GM18951 (cell line): Measurements from ENCODE around the gene PHF23.

Experiments used
- POLR2A ChIP-seq: IDR thresholded peaks from 4 replicates; pipeline ENCODE4 v1.6.1; 2011; ENCODE audit warnings: mild to moderate bottlenecking; ENCODE audit not compliant: insufficient read length, insufficient read depth; ENCODE audit errors: extremely low read depth
- in situ Hi-C: fragments of 300-500 bp; cut with MboI; formaldehyde crosslinking; loops from one replicate; pipeline ENCODE4 v1.12.0; 2022; ENCODE audit warnings: low sequenced_read_pairs, mixed read lengths, inconsistent platforms; ENCODE audit not compliant: unreplicated experiment

Gene PHF23

DNA sequence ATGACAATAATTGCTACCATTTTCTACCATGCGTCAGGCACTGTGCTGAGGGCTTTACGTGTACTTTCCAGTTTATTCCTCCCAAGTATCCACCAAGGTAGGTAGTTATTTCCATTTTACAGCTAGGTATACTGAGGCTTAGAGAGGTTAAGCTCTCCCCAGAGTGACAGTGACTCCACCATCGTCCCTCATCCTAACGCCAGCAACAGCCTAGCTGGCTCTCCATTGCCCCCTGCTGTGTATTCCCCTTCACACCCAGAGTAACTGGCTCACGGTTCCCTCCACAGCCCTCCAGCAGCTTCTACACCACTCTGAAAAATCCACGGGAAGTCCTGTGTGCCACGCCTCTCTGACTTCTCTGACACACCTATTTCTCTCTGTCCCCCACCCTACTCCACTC lies 53.0 kb downstream of the PHF23 start:
- no peak for TF ChIP-seq POLR2A
- in situ Hi-C loops: no loop called here
